ENCODE data around the gene CRB3. TPM values are rescaled to one million over a fixed set of nuclear protein-coding genes. Genes with fewer than 3 reads are reported as not detected.
"Not testable (repeated sequence)": the region's sequence is repeated elsewhere in the genome, so short reads cannot be mapped to it uniquely, and the experiment has no call there.

The CRB3 gene
- total RNA-seq, 1 donor from 2014 or later: 0.44 TPM

DNA sequence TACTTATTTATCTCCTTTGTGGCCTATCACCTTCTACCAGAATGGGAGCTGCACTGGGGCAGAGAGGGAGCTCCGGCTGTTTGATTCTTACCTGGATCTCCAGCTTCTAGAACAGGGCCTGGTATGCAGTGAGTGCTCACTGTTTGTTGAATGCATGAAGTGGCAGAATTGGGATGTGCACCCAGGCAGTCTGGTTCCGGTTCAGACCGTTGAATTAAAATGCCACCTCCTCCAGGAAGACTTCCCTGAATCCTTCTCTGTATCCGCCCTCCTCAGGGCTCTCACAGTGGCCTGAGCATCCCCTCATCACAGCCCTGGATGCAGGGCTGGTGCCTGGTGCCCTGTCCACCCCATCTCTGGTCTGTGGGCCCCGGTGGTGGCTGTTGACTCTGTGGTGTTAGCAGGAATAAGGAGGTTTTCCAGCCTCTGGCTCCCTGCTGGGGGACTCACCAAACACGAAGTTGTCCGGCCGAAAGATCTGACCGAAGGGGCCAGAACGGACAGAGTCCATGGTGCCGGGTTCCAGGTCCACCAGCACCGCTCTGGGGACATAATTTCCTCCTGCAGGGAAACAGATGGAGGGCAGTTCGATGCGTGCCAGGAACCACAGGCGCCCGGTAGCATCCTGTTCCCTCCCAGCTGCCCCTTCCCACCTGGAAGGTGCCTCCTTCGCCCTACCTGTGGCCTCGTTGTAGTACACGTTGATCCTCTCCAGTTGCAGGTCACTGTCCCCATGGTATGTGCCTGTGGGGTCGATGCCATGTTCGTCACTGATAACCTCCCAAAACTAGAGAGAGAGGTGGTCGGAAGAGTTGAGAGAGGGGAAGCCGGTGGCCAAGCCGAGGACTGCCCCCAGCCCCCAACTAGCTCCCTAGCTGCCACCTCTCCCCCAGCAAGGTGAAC is 37.0 kb downstream of the CRB3 start:
- Mint-ChIP-seq H3K9me3 (ENCODE audit: unreplicated experiment) (no peaks in the 10 kb centered on the region), H3K4me1 (ENCODE audit: unreplicated experiment) (peaks cover 6% of the 10 kb centered on the region), H3K4me3 (ENCODE audit: unreplicated experiment) (peak overlapping the region; percentile 87), H3K27ac (ENCODE audit: unreplicated experiment) (no peak overlapping the region), H3K27me3 (ENCODE audit: unreplicated experiment) (peaks cover 21% of the 10 kb centered on the region), H3K36me3 (ENCODE audit: low read depth, unreplicated experiment) (no peaks in the 10 kb centered on the region)
- TF ChIP-seq, protein P1, sequence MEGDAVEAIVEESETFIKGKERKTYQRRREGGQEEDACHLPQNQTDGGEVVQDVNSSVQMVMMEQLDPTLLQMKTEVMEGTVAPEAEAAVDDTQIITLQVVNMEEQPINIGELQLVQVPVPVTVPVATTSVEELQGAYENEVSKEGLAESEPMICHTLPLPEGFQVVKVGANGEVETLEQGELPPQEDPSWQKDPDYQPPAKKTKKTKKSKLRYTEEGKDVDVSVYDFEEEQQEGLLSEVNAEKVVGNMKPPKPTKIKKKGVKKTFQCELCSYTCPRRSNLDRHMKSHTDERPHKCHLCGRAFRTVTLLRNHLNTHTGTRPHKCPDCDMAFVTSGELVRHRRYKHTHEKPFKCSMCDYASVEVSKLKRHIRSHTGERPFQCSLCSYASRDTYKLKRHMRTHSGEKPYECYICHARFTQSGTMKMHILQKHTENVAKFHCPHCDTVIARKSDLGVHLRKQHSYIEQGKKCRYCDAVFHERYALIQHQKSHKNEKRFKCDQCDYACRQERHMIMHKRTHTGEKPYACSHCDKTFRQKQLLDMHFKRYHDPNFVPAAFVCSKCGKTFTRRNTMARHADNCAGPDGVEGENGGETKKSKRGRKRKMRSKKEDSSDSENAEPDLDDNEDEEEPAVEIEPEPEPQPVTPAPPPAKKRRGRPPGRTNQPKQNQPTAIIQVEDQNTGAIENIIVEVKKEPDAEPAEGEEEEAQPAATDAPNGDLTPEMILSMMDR (IDR thresholded peaks at IDR 0.05; ENCODE audit: unreplicated experiment): no peak
- DNase-seq (ENCODE audit: low spot score): no peak

DNA sequence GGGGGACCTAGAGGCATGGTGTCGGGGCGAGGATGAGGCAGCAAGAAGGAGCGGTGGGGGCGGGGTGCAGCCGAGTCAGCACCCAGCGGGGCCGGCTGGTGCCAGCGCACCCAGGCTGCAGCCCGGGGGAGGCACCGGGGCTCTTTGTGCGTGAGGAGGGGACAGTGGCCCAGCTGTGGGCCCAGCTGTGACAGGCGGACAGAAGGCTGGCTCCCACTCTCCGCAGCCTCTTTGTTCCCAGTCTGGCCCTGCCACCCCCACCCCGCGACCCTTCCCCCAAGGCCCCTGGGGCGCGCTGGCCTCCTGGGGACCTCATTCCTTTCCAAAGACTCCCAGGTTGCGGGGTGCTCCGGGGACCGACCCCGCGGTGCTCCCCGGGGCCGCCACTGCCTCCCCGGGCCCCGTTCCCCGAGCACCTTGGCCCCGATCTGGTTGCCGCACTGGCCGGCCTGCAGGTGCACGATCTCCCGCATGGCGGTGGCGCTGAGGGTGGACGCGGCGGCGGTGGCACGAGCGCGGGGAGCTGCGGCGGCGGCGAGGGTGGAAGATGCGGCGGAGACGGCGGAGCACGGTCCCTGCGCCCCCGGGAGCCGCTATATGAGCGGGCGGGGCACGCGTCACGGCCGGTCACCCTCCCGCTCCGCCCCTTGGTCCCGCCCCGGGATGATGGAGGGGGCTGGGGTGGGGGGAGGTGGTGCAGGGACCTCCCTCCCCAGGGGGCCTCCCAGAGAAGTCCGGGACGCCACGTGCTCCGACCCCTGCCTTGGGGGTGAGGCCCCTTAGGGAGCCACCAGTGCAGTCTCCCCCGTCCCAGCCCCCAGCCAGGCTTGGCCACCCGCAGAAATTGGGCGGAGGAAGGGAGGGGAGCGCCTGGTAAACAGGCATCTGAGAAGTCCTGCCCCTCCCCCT is 37.9 kb downstream of the CRB3 start, which contains the start of gene TUBB4A:
Gene TUBB4A (minus strand): TSS at position 570 of the 909 bp plus-strand sequence. CDS start 97 bp downstream, at position 473.
- peaks cover 21% of the 10 kb centered on the region for H3K27me3 Mint-ChIP-seq (ENCODE audit: unreplicated experiment)
- DNase-seq (ENCODE audit: low spot score): peak; percentile 23
- H3K27ac Mint-ChIP-seq (ENCODE audit: unreplicated experiment): no peak within 1 kb of the TSS
- TF ChIP-seq, protein P1 (IDR thresholded peaks at IDR 0.05; ENCODE audit: unreplicated experiment): no peak
- no peaks in the 10 kb centered on the region for H3K9me3 Mint-ChIP-seq (ENCODE audit: unreplicated experiment)
- no peaks in the 10 kb centered on the region for H3K36me3 Mint-ChIP-seq (ENCODE audit: low read depth, unreplicated experiment)
- H3K4me3 Mint-ChIP-seq (ENCODE audit: unreplicated experiment): peak within 1 kb of the TSS; percentile 87
- peaks cover 6% of the 10 kb centered on the region for H3K4me1 Mint-ChIP-seq (ENCODE audit: unreplicated experiment)

DNA sequence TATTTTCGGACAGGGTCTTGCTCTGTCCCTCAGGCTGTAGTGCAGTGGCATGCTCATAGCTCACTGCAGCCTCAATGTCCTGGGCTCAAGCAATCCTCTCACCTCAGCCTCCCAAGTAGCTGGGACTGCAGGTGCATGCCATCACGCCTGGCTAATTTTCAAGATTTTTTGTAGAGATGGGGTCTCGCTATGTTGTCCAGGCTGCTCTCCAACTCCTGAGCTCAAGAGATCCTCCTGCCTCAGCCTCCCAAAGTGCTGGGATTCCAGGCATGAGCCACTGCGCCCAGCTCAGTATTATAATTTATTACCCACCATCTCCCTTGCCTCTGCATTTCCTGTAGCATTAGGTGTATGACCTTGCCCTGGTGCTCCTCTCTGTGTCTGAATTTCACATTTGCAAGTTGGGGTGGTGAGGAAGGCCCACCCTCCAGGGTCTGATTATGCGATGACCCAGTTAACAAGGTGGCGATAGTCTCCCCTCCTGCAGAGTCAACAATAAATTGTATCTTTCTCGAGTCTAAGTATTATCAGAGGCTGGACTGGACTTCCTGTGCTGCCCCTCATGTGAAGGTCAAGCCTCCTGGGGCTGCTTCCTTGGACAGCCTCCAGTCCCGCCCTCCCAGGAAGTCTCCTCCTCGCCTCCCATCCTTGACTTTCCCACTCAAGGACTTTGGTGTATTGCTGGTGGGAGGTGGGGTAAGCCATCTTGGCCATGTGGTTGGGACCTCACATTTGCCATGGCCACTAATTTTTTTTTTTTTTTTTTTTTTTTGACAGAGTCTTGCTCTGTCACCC is 39.5 kb downstream of the CRB3 start:
- TF ChIP-seq, protein P1 (IDR thresholded peaks at IDR 0.05; ENCODE audit: unreplicated experiment): no peak
- peaks cover 6% of the 10 kb centered on the region for H3K4me1 Mint-ChIP-seq (ENCODE audit: unreplicated experiment)
- H3K36me3 Mint-ChIP-seq (ENCODE audit: low read depth, unreplicated experiment): no peaks in the 10 kb centered on the region
- no peak for DNase-seq (ENCODE audit: low spot score)
- no peaks in the 10 kb centered on the region for H3K9me3 Mint-ChIP-seq (ENCODE audit: unreplicated experiment)
- H3K4me3 Mint-ChIP-seq (ENCODE audit: unreplicated experiment): no peak overlapping the region
- H3K27me3 Mint-ChIP-seq (ENCODE audit: unreplicated experiment): peaks cover 20% of the 10 kb centered on the region
- no peak overlapping the region for H3K27ac Mint-ChIP-seq (ENCODE audit: unreplicated experiment)

DNA sequence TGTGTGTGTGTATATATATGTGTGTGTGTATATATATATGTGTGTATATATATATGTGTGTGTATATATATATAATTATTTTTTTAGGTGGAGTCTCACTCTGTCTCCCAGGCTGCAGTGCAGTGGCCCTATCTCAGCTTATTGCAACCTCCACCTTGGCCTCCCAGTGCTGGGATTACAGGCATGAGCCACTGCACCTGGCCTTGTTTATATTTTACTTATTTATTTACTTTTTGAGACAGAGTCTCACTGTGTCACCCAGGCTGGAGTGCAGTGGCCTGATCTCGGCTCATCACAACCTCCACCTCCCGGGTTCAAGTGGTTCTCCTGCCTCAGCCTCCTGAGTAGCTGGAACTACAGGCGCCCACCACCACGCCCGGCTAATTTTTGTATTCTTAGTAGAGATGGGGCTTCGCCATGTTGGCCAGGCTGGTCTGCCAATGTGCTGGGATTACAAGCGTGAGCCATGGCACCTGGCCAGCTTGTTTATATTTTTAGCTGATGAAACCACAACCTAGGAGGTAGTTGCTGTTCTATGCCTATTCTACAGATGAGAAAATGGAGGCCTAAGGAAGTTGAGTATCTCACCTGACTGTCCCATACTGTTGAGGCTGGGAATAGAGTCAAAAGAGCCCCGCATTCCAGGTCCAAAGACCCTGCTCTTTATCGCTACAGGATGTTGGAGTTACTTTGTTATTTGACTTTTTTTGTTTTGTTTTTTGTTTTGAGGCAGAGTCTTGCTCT is 44.1 kb downstream of the CRB3 start:
- not testable (repeated sequence) for H3K4me1 Mint-ChIP-seq (ENCODE audit: unreplicated experiment); DNase-seq (ENCODE audit: low spot score); H3K9me3 Mint-ChIP-seq (ENCODE audit: unreplicated experiment); H3K27ac Mint-ChIP-seq (ENCODE audit: unreplicated experiment); H3K36me3 Mint-ChIP-seq (ENCODE audit: low read depth, unreplicated experiment); H3K27me3 Mint-ChIP-seq (ENCODE audit: unreplicated experiment); H3K4me3 Mint-ChIP-seq (ENCODE audit: unreplicated experiment)
